NT2/D1 (cell line): ENCODE data around the gene SORBS1.

Experiments used
- SUZ12 ChIP-seq: IDR thresholded peaks from 2 replicates; pipeline ENCODE4 v1.6.1; 2011; ENCODE audit not compliant: insufficient read length, insufficient read depth; ENCODE audit errors: extremely low read depth
- YY1 ChIP-seq: IDR thresholded peaks from 2 replicates; pipeline ENCODE4 v1.6.1; 2011; ENCODE audit not compliant: insufficient read length, insufficient read depth
- ZNF274 ChIP-seq: IDR thresholded peaks from 2 replicates; pipeline ENCODE4 v1.6.1; 2011; ENCODE audit warnings: mild to moderate bottlenecking, low read depth, low read length

- TF ChIP-seq SUZ12 (no peak), YY1 (no peak), ZNF274 (no peak)
Measured at GRCh38 chr10:95478185-95478584, 83.0 kb downstream of the SORBS1 start.
